SK-N-SH treated with all-trans-retinoic acid at 6 μM for 48 hours (cell line): ENCODE data around the gene KRT80.

Experiments
- ARNTL ChIP-seq: fragments of 450-650 bp; formaldehyde crosslinking; IDR thresholded peaks from 2 replicates; pipeline ENCODE4 v1.5.0; 2020; ENCODE audit warnings: low read depth, mild to moderate bottlenecking, moderate library complexity, borderline replicate concordance
- BACH2 ChIP-seq: fragments of 250-450 bp; sonication (Bioruptor Pico); IDR thresholded peaks from 2 replicates; pipeline ENCODE4 v1.9.0; 2021; ENCODE audit warnings: mild to moderate bottlenecking, borderline replicate concordance
- CSDC2 ChIP-seq: fragments of 250-450 bp; sonication (Bioruptor Pico); IDR thresholded peaks from 2 replicates; pipeline ENCODE4 v1.5.0; 2020; ENCODE audit warnings: mild to moderate bottlenecking, moderate library complexity
- CSRNP3 ChIP-seq: fragments of 250-450 bp; sonication (Bioruptor Pico); IDR thresholded peaks from 2 replicates; pipeline ENCODE4 v1.5.1; 2021; ENCODE audit warnings: mild to moderate bottlenecking, moderate library complexity
- OSR1 ChIP-seq: fragments of 250-450 bp; sonication (Bioruptor Pico); IDR thresholded peaks from 2 replicates; pipeline ENCODE4 v1.8.0; 2022; ENCODE audit warnings: moderate library complexity, mild to moderate bottlenecking, inconsistent platforms
- SNAI2 ChIP-seq: fragments of 250-450 bp; sonication (Bioruptor Pico); IDR thresholded peaks from 2 replicates; pipeline ENCODE4 v1.5.0; 2020; ENCODE audit warnings: mild to moderate bottlenecking, moderate library complexity
- ZFP30 ChIP-seq: fragments of 450-650 bp; formaldehyde crosslinking; IDR thresholded peaks from 2 replicates; pipeline ENCODE4 v1.5.0; 2022; ENCODE audit warnings: mild to moderate bottlenecking, moderate library complexity
- ZNF565 ChIP-seq: fragments of 450-650 bp; formaldehyde crosslinking; conservative IDR thresholded peaks from 2 replicates; pipeline ENCODE4 v1.5.0; 2020; ENCODE audit warnings: low read depth, mild to moderate bottlenecking, moderate library complexity
- TF ChIP-seq, protein P1 (sequence below): fragments of 250-450 bp; sonication (Bioruptor Pico); IDR thresholded peaks from 2 replicates; pipeline ENCODE4 v1.8.0; 2021; ENCODE audit warnings: low read depth, mild to moderate bottlenecking, moderate library complexity, borderline replicate concordance
- TF ChIP-seq, protein P2 (sequence below): fragments of 250-450 bp; sonication (Bioruptor Pico); IDR thresholded peaks from 2 replicates; pipeline ENCODE4 v1.5.1; 2020; ENCODE audit warnings: low read depth, mild to moderate bottlenecking, moderate library complexity

DNA sequence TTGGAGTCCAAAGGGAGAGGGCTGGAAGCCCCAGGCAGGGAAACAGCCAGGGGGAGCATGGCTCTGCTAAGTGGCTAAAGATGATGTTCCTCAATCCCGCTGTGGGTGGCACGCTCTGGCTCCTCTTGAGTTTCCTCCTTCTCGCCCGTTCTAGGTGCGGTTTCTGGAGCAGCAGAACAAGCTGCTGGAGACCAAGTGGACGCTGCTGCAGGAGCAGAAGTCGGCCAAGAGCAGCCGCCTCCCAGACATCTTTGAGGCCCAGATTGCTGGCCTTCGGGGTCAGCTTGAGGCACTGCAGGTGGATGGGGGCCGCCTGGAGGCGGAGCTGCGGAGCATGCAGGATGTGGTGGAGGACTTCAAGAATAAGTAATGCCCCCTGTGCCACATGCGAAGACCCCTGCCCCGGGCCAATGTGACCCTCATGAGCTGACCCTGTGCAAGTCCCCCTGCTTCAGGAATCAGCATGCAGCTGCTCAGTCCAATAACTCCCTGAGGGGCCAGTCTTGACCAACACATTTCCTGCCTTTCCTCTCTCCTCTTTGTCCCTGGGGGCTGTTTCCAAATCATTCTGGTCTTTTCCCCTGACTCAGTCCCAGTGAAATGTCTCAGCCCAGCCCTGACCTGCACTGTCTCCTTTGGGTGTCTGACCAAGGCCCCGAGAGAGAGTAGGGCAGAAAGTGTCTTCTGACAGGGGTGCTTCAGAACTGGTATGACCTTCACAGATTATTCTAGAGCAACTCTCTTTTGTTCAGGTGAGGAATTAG is 43.4 kb upstream of the KRT80 start:
- TF ChIP-seq BACH2 (CRISPR knock-in tag) = no peak
- TF ChIP-seq CSDC2 (CRISPR knock-in tag) = no peak
- TF ChIP-seq ARNTL (CRISPR knock-in tag) = no peak
- TF ChIP-seq, protein P1, sequence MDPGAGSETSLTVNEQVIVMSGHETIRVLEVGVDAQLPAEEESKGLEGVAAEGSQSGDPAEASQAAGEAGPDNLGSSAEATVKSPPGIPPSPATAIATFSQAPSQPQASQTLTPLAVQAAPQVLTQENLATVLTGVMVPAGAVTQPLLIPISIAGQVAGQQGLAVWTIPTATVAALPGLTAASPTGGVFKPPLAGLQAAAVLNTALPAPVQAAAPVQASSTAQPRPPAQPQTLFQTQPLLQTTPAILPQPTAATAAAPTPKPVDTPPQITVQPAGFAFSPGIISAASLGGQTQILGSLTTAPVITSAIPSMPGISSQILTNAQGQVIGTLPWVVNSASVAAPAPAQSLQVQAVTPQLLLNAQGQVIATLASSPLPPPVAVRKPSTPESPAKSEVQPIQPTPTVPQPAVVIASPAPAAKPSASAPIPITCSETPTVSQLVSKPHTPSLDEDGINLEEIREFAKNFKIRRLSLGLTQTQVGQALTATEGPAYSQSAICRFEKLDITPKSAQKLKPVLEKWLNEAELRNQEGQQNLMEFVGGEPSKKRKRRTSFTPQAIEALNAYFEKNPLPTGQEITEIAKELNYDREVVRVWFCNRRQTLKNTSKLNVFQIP (CRISPR knock-in tag) = no peak
- no peak for TF ChIP-seq OSR1 (CRISPR knock-in tag)
- TF ChIP-seq, protein P2, sequence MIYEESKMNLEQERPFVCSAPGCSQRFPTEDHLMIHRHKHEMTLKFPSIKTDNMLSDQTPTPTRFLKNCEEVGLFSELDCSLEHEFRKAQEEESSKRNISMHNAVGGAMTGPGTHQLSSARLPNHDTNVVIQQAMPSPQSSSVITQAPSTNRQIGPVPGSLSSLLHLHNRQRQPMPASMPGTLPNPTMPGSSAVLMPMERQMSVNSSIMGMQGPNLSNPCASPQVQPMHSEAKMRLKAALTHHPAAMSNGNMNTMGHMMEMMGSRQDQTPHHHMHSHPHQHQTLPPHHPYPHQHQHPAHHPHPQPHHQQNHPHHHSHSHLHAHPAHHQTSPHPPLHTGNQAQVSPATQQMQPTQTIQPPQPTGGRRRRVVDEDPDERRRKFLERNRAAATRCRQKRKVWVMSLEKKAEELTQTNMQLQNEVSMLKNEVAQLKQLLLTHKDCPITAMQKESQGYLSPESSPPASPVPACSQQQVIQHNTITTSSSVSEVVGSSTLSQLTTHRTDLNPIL = no peak
- TF ChIP-seq ZFP30 (CRISPR knock-in tag) = no peak
- no peak for TF ChIP-seq SNAI2 (CRISPR knock-in tag)
- TF ChIP-seq ZNF565 (CRISPR knock-in tag) = no peak
- TF ChIP-seq CSRNP3 (CRISPR knock-in tag) = no peak
